Tibial nerve (tissue), 4 donors: Measurements from ENCODE around the gene PLCB3. TPM values are rescaled to one million over a fixed set of nuclear protein-coding genes. Genes with fewer than 3 reads are reported as not detected.

Experiments used
- DNase-seq, 2 donors: peaks; one replicate each; pipeline ENCODE4 v3.0.0-alpha.2; 2019; ENCODE audit warnings: low spot score in 2 of 2
- H3K27ac ChIP-seq, 4 donors: fragments of 200-600 bp; sonication (generic) in 3 of 4; one replicate each; pipeline ENCODE4 v1.5.1; 2017 to 2019; ENCODE audit warnings: mild to moderate bottlenecking in 1 of 4
- H3K27me3 ChIP-seq, 2 donors: fragments of 200-600 bp; sonication (generic) in 1 of 2; one replicate each; pipeline versions ENCODE4 v1.5.1 to v1.6.0; 2017 to 2019
- H3K36me3 ChIP-seq, 3 donors: fragments of 200-600 bp; sonication (generic); one replicate each; pipeline ENCODE4 v1.5.1; 2018 to 2019
- H3K4me1 ChIP-seq, 4 donors: fragments of 200-600 bp; sonication (generic) in 3 of 4; one replicate each; pipeline ENCODE4 v1.5.1; 2017 to 2019
- H3K4me3 ChIP-seq, 4 donors: fragments of 200-600 bp; sonication (generic) in 3 of 4; one replicate each; pipeline ENCODE4 v1.5.1; 2017 to 2019; ENCODE audit warnings: mild to moderate bottlenecking in 1 of 4, moderate library complexity in 1 of 4
- H3K9me3 ChIP-seq, 4 donors: fragments of 200-600 bp; sonication (generic) in 3 of 4; one replicate each; pipeline ENCODE4 v1.5.1; 2017 to 2019
- EP300 ChIP-seq, 2 donors: sonication (generic); formaldehyde crosslinking; IDR thresholded peaks; one replicate each; pipeline ENCODE4 v1.6.1; 2017; ENCODE audit warnings: antibody characterized with exemption in 2 of 2, mild to moderate bottlenecking in 1 of 2
- POLR2A ChIP-seq, 2 donors: fragments of 450-650 bp; IDR thresholded peaks; one replicate each; pipeline ENCODE4 v1.6.1; 2017; ENCODE audit warnings: antibody characterized with exemption in 2 of 2, mild to moderate bottlenecking in 2 of 2, moderate library complexity in 2 of 2
- WGBS, 2 donors: methylation state at CpG; one replicate each; pipeline ENCODE4 v1.1.5; 2018; 5-methylcytosine and 5-hydroxymethylcytosine counted together
- small RNA-seq: library from RNA; depleted of rRNA; stranded (forward); fragments of <200 nt; gene quantifications from one replicate; pipeline ENCODE3, GENCODE V24; 2016
- total RNA-seq, 4 donors: library from RNA; depleted of rRNA; stranded (reverse); fragments of >200 nt; gene quantifications; one replicate each; pipeline ENCODE4 v1.1.0, GENCODE V29; 2016
- TF ChIP-seq, protein P1 (sequence below), 5 experiments: fragments of 200-600 bp in 3 of 5; fragments of 450-650 bp in 2 of 5; sonication (generic) in 3 of 5; IDR thresholded peaks; one replicate each; pipeline ENCODE4 v1.5.1; 2016 to 2019; ENCODE audit warnings: antibody characterized with exemption in 5 of 5, mild to moderate bottlenecking in 3 of 5, moderate library complexity in 2 of 5

Gene PLCB3
- total RNA-seq, 4 donors from 2014 or later, result 18.0 to 44.4 (median 27.1) TPM

DNA sequence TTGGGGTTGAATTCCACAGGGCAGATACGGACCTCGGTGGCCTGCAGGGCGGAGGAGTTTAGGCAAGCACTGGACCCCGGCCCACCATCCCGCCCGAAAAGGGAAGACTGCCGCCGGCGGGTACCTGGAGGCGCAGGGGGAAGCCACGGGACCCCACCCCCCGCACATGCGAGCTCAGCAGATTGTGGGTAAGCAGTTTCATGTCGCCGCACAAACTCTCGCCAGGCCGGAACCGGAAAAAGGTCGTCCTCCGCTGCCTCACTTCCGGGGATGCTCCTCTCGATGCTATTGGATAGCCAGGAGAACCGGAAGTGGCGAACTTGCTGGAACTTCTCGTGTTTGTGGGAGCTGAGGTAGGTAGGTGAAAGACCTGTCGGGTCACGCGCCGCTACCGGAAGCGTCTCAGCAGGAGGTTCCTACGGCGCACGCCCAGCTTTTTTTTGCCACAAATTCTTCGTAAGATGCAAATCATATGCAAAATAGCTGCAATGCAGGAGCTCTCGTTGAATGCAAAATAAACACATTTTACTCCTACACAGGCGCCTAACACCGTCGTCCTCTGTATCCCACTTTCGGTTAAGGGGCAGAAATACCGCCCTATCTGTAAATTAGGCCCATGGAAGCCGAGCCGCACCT, 66.1 kb downstream of the PLCB3 start, which contains the start of gene TRMT112:
Gene TRMT112 (minus strand): TSS at position 235 of the 636 bp plus-strand sequence. CDS start 33 bp downstream, at position 202.
- H3K36me3 ChIP-seq, result peaks cover 0 to 63% (median 19%) of the 10 kb centered on the region in 3 donors
- peak; percentile 92 to 98 for DNase-seq

DNA sequence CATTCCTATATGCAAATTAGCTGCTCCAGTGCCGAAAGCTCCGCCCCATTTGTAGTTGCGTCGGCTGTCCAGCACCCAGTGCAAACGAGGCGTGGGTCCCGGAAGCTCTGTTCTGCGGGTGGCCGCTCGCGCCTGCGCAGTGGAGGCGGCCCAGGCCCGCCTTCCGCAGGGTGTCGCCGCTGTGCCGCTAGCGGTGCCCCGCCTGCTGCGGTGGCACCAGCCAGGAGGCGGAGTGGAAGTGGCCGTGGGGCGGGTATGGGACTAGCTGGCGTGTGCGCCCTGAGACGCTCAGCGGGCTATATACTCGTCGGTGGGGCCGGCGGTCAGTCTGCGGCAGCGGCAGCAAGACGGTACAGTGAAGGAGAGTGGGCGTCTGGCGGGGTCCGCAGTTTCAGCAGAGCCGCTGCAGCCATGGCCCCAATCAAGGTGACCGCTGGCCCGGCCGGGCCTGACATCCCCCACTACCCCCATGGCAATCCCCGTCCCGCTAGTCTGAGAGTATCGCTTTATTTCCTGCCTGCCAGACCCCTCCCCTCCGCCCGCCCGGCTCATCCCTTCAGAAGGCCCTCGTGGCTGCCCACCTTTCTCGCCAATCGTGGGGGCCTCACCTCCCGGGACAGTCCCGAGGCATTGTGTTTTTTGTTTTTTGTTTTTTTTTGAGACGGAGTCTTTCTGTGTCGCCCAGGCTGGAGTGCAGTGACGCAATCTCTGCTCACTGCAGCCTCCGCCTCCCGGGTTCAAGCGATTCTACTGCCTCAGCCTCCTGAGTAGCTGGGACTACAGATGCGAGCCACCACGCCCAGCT, 66.8 kb downstream of the PLCB3 start, which contains the start of gene PRDX5:
Gene PRDX5 (plus strand): TSS at position 161 of the 805 bp plus-strand sequence. CDS start 95 bp downstream, at position 256.
- Histone ChIP-seq H3K4me1 (peaks cover 0 to 34% (median 13%) of the 10 kb centered on the region in 4 donors), H3K9me3 (no peaks in the 10 kb centered on the region), H3K27ac (peak within 1 kb of the TSS; percentile 96 to 99 (median 98)), H3K27me3 (no peaks in the 10 kb centered on the region), H3K36me3 (peaks cover 0 to 70% (median 19%) of the 10 kb centered on the region in 3 donors), H3K4me3 (peak within 1 kb of the TSS; percentile 51 to 96 (median 84))
- peak; percentile 93 for DNase-seq
- WGBS, 2 donors, result 1% methylated on average over 39 to 61 of the region's 61 CpGs
- TF ChIP-seq, protein P1, sequence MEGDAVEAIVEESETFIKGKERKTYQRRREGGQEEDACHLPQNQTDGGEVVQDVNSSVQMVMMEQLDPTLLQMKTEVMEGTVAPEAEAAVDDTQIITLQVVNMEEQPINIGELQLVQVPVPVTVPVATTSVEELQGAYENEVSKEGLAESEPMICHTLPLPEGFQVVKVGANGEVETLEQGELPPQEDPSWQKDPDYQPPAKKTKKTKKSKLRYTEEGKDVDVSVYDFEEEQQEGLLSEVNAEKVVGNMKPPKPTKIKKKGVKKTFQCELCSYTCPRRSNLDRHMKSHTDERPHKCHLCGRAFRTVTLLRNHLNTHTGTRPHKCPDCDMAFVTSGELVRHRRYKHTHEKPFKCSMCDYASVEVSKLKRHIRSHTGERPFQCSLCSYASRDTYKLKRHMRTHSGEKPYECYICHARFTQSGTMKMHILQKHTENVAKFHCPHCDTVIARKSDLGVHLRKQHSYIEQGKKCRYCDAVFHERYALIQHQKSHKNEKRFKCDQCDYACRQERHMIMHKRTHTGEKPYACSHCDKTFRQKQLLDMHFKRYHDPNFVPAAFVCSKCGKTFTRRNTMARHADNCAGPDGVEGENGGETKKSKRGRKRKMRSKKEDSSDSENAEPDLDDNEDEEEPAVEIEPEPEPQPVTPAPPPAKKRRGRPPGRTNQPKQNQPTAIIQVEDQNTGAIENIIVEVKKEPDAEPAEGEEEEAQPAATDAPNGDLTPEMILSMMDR (IDR thresholded peaks at IDR 0.05), result peak; percentile 39 to 72 (median 62)
- TF ChIP-seq POLR2A (IDR thresholded peaks at IDR 0.05) (peak; percentile 80 to 83), EP300 (IDR thresholded peaks at IDR 0.05) (peak in 1 of 2 donors; percentile 85)

More for the DNA sequence above, 66.1 kb downstream of the PLCB3 start, which contains the start of gene TRMT112:
- Histone ChIP-seq H3K4me1 (peaks cover 0 to 32% (median 13%) of the 10 kb centered on the region in 4 donors), H3K4me3 (peak within 1 kb of the TSS; percentile 51 to 96 (median 84)), H3K27ac (peak within 1 kb of the TSS; percentile 96 to 99 (median 98)), H3K9me3 (no peaks in the 10 kb centered on the region), H3K27me3 (no peaks in the 10 kb centered on the region)
- WGBS, 2 donors, result 1 to 2% methylated on average over 27 to 37 of the region's 43 CpGs
- TF ChIP-seq EP300 (IDR thresholded peaks at IDR 0.05), result peak; percentile 92 to 94
- TF ChIP-seq POLR2A (IDR thresholded peaks at IDR 0.05), result peak; percentile 58 to 91
- TF ChIP-seq, protein P1 (IDR thresholded peaks at IDR 0.05), result peak in 1 of 5 experiments; percentile 6

Small RNA genes lying within 50 kb of the gene (small RNA-seq; reads per million reads assigned to genes)
- not detected for gene RF00019

Other genes with a start within 250 kb of the PLCB3 start
- 1 to 10 TPM in 1 of 4 donors, under 1 TPM in 3; 0.39 to 2.1 (median 0.52) TPM for gene FLRT1, start 215.6 kb upstream of the PLCB3 start, total RNA-seq
- gene MACROD1, start 85.4 kb upstream of the PLCB3 start, total RNA-seq, result 10 to 100 TPM; 30.6 to 45.0 (median 35.0) TPM
- gene STIP1, start 65.4 kb upstream of the PLCB3 start, total RNA-seq, result 100 to 1,000 TPM in 1 of 4 donors, 10 to 100 TPM in 3; 53.3 to 109 (median 79.8) TPM
- gene FERMT3, start 44.8 kb upstream of the PLCB3 start, total RNA-seq, result 10 to 100 TPM; 17.2 to 83.1 (median 29.6) TPM
- 10 to 100 TPM; 64.9 to 74.7 (median 68.7) TPM for gene TRPT1, start 25.3 kb upstream of the PLCB3 start, total RNA-seq
- 10 to 100 TPM; 33.0 to 83.7 (median 60.2) TPM for gene NUDT22, start 25.3 kb upstream of the PLCB3 start, total RNA-seq
- 10 to 100 TPM; 20.1 to 42.0 (median 25.8) TPM for gene DNAJC4, start 21.0 kb upstream of the PLCB3 start, total RNA-seq
- gene VEGFB, start 16.9 kb upstream of the PLCB3 start, total RNA-seq, result 100 to 1,000 TPM in 2 of 4 donors, 10 to 100 TPM in 2; 84.3 to 129 (median 109) TPM
- 100 to 1,000 TPM in 1 of 4 donors, 10 to 100 TPM in 3; 38.2 to 101 (median 57.8) TPM for gene FKBP2, start 10.4 kb upstream of the PLCB3 start, total RNA-seq
- 100 to 1,000 TPM in 1 of 4 donors, 10 to 100 TPM in 3; 79.7 to 187 (median 91.4) TPM for gene PPP1R14B, start 4.6 kb upstream of the PLCB3 start, total RNA-seq
- gene BAD, start 33.1 kb downstream of the PLCB3 start, total RNA-seq, result 100 to 1,000 TPM; 110 to 143 (median 124) TPM
- gene GPR137, start 34.3 kb downstream of the PLCB3 start, total RNA-seq, result 10 to 100 TPM; 12.5 to 25.7 (median 20.0) TPM
- gene KCNK4, start 39.8 kb downstream of the PLCB3 start, total RNA-seq, result 1 to 10 TPM in 1 of 4 donors, not detected in 3; 1.2 TPM
- not detected for gene CATSPERZ, start 48.8 kb downstream of the PLCB3 start, total RNA-seq
- gene ESRRA, start 54.0 kb downstream of the PLCB3 start, total RNA-seq, result 10 to 100 TPM; 26.0 to 39.3 (median 28.7) TPM
- 100 to 1,000 TPM; 290 to 381 (median 327) TPM for gene TRMT112, start 66.0 kb downstream of the PLCB3 start, total RNA-seq
- 100 to 1,000 TPM; 142 to 246 (median 204) TPM for gene PRDX5, start 66.6 kb downstream of the PLCB3 start, total RNA-seq
- gene CCDC88B, start 88.7 kb downstream of the PLCB3 start, total RNA-seq, result 10 to 100 TPM in 3 of 4 donors, 1 to 10 TPM in 1; 6.9 to 48.0 (median 14.4) TPM
- 10 to 100 TPM; 23.7 to 34.3 (median 26.2) TPM for gene RPS6KA4, start 107.6 kb downstream of the PLCB3 start, total RNA-seq